PC-9 (cell line): ENCODE results near the gene NEK7.

ENCODE experiments used
- CTCF ChIP-seq: fragments of 200-600 bp; sonication (generic); conservative IDR thresholded peaks from 2 replicates; pipeline ENCODE4 v1.6.1; 2017; ENCODE audit warnings: mixed run types, antibody characterized with exemption, mild to moderate bottlenecking, moderate library complexity
- EZH2 ChIP-seq: fragments of 200-600 bp; sonication (generic); IDR thresholded peaks from 2 replicates; pipeline ENCODE4 v1.8.0; 2017; ENCODE audit warnings: antibody characterized with exemption, low read depth

- TF ChIP-seq EZH2 (no peak), CTCF (no peak)
Measured at GRCh38 chr1:198220428-198220827, 63.6 kb downstream of the NEK7 start.
